ENCODE results near the gene FHOD1. TPM values are rescaled to one million over a fixed set of nuclear protein-coding genes. Genes with fewer than 3 reads are reported as not detected.

FHOD1 gene
- total and polyA plus RNA-seq, 10 of the 15 experiments (the other 5 are each of a cell fraction or from before 2014, with no cell fraction given), result 8.9 to 65.7 (median 18.1) TPM

- Histone ChIP-seq H3K4me2 (ENCODE audit: control insufficient read depth, insufficient read depth) (no peak overlapping the region), H3K9ac (ENCODE audit: control insufficient read depth, insufficient read depth, low read length) (no peak overlapping the region)
- RAD21 ChIA-PET (ENCODE audit: unreplicated experiment), result no interaction called here
Observed at GRCh38 chr16:67240506-67240905, 6.8 kb downstream of the FHOD1 start.

More at GRCh38 chr16:67240506-67240905, 6.8 kb downstream of the FHOD1 start:
- Histone ChIP-seq H3K9me3 (replicated peaks; ENCODE audit: control insufficient read depth, insufficient read depth, low read length) (no peaks in the 10 kb centered on the region), H3K27me3 (replicated peaks in 1 of 2; ENCODE audit: control insufficient read depth in 2 of 2, insufficient read depth in 2 of 2, low read length in 1 of 2) (no peaks in the 10 kb centered on the region), H3K4me1 (ENCODE audit: control insufficient read depth, insufficient read depth, low read length) (peaks cover 28% of the 10 kb centered on the region), H2AFZ (ENCODE audit: control insufficient read depth, low read depth, low read length) (no peak overlapping the region), H3K79me2 (ENCODE audit: control insufficient read depth, insufficient read depth, low read length) (peaks cover 33% of the 10 kb centered on the region), H3K4me3 (no peak overlapping the region), H4K20me1 (ENCODE audit: control insufficient read depth, insufficient read depth) (no peaks in the 10 kb centered on the region), H3K27ac (ENCODE audit: control insufficient read depth, insufficient read depth) (no peak overlapping the region), H3K36me3 (ENCODE audit: control insufficient read depth in 2 of 2, insufficient read depth in 2 of 2, low read length in 1 of 2) (peaks cover 18 to 26% of the 10 kb centered on the region in 2 experiments; a peak in 3 of 4 replicates)
- WGBS (ENCODE audit: insufficient coverage, insufficient replicate concordance, low lambda C conversion rate, missing lambda C conversion rate), result 84% methylated on average over 4 of the region's 4 CpGs
- POLR2A ChIA-PET, result no interaction called here
- TF ChIP-seq E4F1 (IDR thresholded peaks at IDR 0.05; ENCODE audit: borderline replicate concordance, partially characterized antibody) (no peak), HSF1 (IDR thresholded peaks at IDR 0.05; ENCODE audit: low read depth, low read length) (no peak), ZBTB40 (IDR thresholded peaks at IDR 0.05; ENCODE audit: borderline replicate concordance) (no peak), CHD4 (IDR thresholded peaks at IDR 0.05) (no peak), MXI1 (IDR thresholded peaks at IDR 0.05; ENCODE audit: low read depth, low read length) (no peak), YY1 (IDR thresholded peaks at IDR 0.05; ENCODE audit: low read depth, low read length) (no peak)
- TF ChIP-seq, protein P1, sequence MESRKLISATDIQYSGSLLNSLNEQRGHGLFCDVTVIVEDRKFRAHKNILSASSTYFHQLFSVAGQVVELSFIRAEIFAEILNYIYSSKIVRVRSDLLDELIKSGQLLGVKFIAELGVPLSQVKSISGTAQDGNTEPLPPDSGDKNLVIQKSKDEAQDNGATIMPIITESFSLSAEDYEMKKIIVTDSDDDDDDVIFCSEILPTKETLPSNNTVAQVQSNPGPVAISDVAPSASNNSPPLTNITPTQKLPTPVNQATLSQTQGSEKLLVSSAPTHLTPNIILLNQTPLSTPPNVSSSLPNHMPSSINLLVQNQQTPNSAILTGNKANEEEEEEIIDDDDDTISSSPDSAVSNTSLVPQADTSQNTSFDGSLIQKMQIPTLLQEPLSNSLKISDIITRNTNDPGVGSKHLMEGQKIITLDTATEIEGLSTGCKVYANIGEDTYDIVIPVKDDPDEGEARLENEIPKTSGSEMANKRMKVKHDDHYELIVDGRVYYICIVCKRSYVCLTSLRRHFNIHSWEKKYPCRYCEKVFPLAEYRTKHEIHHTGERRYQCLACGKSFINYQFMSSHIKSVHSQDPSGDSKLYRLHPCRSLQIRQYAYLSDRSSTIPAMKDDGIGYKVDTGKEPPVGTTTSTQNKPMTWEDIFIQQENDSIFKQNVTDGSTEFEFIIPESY (IDR thresholded peaks at IDR 0.05), result no peak
- intact Hi-C loops (cut with micrococcal nuclease; ENCODE audit: unreplicated experiment), result no loop called here
- BruUV-seq (replicated peaks), result no TSS peak
- SMC1A ChIA-PET (ENCODE audit: uncharacterized antibody, unreplicated experiment), result no interaction called here
- FAIRE-seq, result no peak
- in situ Hi-C loops (cut with MboI), result no loop called here
- no peak for DNase-seq (ENCODE audit: low read depth, low spot score)
- ATAC-seq, result no peak
- CTCF ChIA-PET, result interaction anchor here (0.9 kb wide), 1 partner anchor 14 kb away, joined by 3 read pairs; no protein-coding TSS in a partner anchor

Measured in GM12878 (cell line).